GM19452 (cell line): Measurements from ENCODE around the gene PNMT.

ENCODE experiments used
- ATAC-seq: cut with Tn5 transposase; IDR thresholded peaks from one replicate; pipeline ENCODE4 v1.9.1; 2021; ENCODE audit not compliant: unreplicated experiment

PNMT gene

DNA sequence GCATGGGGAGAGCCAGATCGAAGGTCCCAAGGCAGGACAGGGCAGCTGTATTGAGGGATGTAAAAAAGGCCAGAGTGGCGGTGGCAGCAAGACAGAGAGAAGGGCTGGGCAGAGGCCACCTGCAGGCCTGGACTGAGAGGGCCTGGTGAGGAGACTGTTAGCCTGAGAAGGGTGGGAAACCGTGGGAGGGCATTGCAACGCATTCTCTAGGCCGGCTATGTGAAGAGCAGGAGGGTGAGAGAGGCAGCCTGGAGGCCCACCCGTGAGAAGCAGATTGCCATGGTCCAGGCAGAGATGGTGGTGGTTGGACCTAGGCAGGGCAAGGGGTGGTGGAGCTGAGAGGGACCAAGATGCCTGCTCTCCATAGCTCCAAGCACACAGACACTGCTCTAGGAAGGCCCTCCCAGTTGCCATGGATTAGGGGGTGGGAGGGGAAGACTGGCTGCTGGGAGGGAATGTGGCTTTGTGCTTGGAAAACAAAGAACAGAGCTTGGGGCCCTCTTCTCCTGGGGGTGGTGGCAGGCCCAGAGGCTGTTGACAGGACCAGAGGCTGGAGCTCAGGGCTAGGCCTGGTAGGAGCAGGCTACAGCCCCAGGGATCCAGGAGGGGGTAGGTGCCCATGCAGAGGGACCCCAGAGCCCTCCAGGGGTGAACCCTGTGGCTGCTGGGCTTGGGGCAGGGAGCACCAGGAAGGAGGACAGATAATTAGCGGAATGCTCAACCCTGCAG, 15.5 kb upstream of the PNMT start:
- ATAC-seq: no peak

GRCh38 chr17:39653316-39653661, 15.0 kb upstream of the PNMT start:
- ATAC-seq: no peak

- no peak for ATAC-seq
Observed at GRCh38 chr17:39653662-39654331, 14.5 kb upstream of the PNMT start.

DNA sequence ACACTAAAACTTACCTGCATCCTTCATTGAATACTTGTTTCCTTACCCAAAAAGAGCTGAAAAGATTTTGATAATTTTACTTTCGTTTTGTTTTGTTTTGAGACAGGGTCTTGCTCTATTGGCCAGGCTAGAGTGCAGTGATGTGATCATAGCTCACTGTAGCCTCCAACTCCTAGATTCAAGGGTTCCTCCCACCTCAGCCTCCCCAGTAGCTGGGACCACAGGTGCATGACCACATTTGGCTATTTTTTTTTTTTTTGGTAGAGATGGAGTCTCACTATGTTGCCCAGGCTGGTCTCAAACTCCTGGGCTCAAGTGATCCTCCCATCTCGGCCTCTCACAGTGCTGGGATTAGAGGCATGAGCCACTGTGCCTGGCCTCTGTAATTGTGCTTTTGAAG, 13.1 kb upstream of the PNMT start:
- no peak for ATAC-seq

DNA sequence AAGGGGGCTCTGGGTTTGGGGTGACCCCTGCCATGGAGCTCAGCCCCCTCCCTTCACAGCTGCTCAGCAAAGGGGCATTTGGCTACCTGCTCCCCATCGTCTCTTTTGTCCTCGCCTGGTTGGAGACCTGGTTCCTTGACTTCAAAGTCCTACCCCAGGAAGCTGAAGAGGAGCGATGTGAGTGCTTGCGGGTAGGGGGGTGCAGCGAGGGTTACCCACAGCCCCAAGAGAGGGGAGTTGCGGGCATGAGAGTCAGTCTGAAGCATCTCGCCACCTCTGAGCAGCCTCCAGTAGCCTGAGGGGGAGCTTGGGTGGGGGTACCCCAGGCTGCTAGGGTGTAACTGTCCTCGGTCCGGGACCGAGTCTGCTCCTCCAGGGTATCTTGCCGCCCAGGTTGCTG, 9.9 kb upstream of the PNMT start:
- no peak for ATAC-seq

- no peak for ATAC-seq
Observed at GRCh38 chr17:39658760-39659159, 9.5 kb upstream of the PNMT start.

DNA sequence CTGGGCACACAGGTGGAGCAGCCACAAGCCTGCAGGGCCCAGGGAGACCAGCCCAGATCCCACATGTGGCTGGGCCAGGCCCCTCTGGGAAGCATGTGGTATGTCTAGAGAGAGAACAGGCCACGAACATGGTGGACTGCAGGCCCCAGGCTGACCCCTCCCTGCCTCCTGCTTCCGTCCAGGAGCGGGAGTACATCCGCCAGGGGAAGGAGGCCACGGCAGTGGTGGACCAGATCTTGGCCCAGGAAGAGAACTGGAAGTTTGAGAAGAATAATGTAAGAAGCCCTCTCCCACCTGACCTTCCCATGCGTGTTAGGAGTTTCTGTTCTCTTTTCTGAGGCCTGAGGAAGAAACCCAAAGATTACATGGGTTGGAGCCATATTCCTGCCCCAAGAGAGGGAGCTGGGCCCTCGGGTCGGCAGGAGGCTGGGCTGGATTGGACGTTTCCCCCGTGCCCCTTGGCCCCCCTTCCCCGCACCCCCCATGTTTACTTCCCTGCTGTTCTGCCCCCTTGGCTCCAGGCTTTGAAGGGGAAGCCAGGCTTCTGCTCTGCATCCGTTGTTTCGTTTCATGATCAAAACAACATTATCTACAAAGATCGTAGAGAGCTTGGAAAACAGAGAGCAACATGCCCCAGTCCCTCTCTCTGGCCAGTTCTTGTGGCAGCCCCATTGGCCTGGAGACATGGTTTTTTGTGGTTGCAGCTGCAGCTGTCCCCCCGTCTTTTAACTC, 8.8 kb upstream of the PNMT start:
- no peak for ATAC-seq

GRCh38 chr17:39660011-39660360, 8.3 kb upstream of the PNMT start:
- no peak for ATAC-seq

DNA sequence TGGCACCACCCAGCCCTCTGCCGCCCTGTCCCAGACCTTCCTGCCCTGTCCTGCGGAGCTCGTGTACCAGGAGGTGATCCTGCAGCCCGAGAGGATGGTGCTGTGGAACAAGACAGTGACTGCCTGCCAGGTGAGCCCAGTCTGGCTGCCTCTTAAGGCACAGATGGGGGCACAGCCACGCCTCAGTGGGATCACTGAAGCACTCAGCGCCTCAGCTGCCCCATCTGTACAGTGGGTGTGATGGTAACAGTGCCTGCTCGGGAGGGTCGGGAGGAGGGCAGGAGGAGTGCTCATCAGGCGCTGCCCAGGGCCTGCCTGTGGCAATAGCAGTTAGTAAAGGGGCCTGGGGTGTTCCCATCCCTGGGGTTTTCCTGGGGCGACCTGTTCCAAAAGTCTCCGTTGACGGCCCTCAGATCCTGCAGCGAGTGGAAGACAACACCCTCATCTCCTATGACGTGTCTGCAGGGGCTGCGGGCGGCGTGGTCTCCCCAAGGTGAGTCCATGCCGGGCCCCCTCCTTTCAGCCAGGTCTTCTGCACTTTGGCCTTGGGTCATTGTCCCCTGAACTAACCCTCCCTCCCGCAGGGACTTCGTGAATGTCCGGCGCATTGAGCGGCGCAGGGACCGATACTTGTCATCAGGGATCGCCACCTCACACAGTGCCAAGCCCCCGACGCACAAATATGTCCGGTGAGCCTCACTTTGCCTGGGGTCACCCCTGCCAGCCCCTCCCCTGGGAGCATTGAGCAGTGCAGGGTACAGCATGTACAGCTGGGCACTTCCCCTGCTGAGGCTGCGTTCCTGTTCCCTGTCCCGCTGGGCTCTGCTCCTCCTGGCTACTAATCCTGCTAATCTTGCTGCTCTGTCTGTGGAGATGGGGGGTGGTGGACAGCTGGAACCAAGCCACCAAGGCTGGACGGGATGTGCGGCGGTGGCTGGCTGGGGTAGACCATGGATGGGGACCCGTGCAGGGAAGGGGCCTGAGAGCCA, 7.6 kb upstream of the PNMT start:
- no peak for ATAC-seq

- no peak for ATAC-seq
Observed at GRCh38 chr17:39661744-39662541, 6.3 kb upstream of the PNMT start.

DNA sequence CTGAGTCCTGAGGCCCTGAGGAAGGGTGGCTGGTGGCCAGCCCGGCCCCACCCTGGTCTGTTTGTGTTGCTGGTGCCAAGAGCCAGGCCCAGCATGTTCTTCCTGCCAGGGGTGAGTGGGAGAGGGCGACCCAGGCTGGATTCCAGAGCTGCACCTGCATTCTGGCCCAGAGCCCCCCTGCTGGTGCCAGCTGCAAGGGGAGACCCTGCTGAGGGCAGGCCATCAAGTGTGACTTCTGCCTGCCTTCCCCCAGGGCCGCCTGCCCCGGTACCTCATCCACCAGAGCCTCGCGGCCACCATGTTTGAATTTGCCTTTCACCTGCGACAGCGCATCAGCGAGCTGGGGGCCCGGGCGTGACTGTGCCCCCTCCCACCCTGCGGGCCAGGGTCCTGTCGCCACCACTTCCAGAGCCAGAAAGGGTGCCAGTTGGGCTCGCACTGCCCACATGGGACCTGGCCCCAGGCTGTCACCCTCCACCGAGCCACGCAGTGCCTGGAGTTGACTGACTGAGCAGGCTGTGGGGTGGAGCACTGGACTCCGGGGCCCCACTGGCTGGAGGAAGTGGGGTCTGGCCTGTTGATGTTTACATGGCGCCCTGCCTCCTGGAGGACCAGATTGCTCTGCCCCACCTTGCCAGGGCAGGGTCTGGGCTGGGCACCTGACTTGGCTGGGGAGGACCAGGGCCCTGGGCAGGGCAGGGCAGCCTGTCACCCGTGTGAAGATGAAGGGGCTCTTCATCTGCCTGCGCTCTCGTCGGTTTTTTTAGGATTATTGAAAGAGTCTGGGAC, 5.5 kb upstream of the PNMT start:
- no peak for ATAC-seq

DNA sequence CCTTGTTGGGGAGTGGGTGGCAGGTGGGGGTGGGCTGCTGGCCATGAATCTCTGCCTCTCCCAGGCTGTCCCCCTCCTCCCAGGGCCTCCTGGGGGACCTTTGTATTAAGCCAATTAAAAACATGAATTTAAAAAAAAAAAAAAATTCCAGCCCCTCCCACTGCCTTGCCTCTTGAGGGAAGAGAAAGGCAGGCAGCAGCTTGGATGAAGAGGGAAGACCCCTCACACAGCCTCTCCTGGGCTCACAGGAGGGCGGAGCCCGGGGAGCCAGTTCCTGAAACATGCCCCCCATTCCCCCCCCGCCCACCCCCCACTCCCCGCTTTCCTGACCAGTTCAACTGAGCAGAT, 4.9 kb upstream of the PNMT start:
- no peak for ATAC-seq

GRCh38 chr17:39663688-39664580, 4.3 kb upstream of the PNMT start:
- no peak for ATAC-seq

- ATAC-seq: no peak
Observed at GRCh38 chr17:39664581-39665561, 3.4 kb upstream of the PNMT start, which contains the start of gene TCAP. Gene TCAP, plus strand, starts transcription at chr17:39665349. Its CDS starts 11 bp downstream, at chr17:39665360.

GRCh38 chr17:39665642-39666224, 2.5 kb upstream of the PNMT start:
- ATAC-seq: no peak

DNA sequence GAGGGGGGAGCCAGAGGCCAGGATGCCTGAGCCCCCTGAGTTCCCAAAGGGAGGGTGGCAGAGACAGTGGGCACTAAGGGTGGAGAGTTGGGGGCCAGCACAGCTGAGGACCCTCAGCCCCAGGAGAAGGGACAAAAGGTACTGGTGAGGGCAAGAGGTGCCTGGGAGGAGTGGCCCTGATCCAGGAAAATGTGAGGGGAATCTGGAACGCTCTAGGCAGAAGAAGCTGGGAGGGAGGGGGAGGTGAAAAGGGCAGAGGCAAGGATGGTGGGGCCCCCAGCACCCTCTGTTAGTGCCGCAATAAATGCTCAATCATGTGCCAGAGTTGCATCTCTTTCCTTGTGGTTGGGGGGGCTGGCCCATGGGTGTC, 2.0 kb upstream of the PNMT start:
- ATAC-seq: no peak
